Astrocyte of the spinal cord (primary cell): ENCODE results near the gene C2orf68.

Experiments used
- DNase-seq: peaks from one replicate; pipeline ENCODE4 v3.0.0; 2011; ENCODE audit warnings: low read depth, low spot score
- H3K4me3 ChIP-seq: 2 replicates; pipeline ENCODE4 v1.5.1; 2011; ENCODE audit warnings: low read depth, mild to moderate bottlenecking, low read length, moderate library complexity
- CTCF ChIP-seq: IDR thresholded peaks from 2 replicates; pipeline ENCODE4 v1.5.1; 2012; ENCODE audit warnings: low read depth, mild to moderate bottlenecking, low read length, inconsistent platforms
- in situ Hi-C: cut with HindIII; loops from 2 replicates; pipeline ENCODE4 v1.10.0; 2017; ENCODE audit warnings: low sequenced_read_pairs

The C2orf68 gene

GRCh38 chr2:85600235-85600575 is 11.7 kb downstream of the C2orf68 start:
- DNase-seq, result no peak
- in situ Hi-C loops, result no loop called here
- no peak for TF ChIP-seq CTCF
- H3K4me3 ChIP-seq, result no peak overlapping the region

DNA sequence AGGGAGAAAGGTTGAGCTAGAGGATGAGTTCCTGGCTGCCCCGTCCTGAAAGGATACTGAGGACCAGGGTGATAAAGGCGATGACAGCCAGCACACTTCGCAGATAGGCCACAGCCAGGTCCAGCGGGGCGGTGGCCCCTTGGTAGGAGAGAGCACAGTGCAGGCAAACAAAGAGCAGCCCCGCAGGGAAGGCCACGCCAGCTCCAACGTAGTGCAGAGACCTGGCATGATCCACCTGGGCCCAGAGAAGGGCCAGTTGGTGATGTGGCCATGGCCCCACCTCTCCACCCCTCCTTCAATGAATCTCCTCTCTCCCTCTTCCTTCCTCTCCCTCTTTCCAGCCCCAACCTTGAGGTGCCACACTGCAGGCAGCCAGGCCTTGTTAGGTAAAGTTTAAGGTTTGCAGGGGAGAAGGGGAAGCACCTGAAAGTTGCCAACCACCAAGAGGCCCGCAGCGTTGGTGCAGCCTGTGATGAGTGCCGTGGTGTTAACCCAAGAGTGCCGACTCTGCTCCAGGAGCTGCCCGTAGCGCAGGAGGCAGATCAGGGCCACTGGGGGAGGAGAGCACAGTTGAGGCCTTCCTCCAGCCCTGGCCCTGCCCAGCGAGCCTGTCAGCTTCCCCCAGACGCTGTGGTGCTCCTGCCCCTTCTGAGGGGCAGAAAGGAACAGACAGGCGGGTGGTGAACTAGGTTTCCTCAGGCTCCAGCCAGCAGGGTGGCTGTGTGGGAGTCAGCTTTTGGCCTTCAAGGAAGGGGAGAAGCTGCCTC is 12.2 kb downstream of the C2orf68 start:
- no peak overlapping the region for H3K4me3 ChIP-seq
- DNase-seq, result no peak
- in situ Hi-C loops, result no loop called here
- TF ChIP-seq CTCF, result no peak

- DNase-seq, result no peak
- no peak for TF ChIP-seq CTCF
- H3K4me3 ChIP-seq, result no peak overlapping the region
- in situ Hi-C loops, result no loop called here
Measured at GRCh38 chr2:85598594-85599340, 13.1 kb downstream of the C2orf68 start.

- in situ Hi-C loops, result no loop called here
- DNase-seq, result no peak
- no peak overlapping the region for H3K4me3 ChIP-seq
- no peak for TF ChIP-seq CTCF
Measured at GRCh38 chr2:85597241-85597640, 14.6 kb downstream of the C2orf68 start.

- peak overlapping the region; percentile 98 for H3K4me3 ChIP-seq
- DNase-seq, result no peak
- in situ Hi-C loops, result no loop called here
- TF ChIP-seq CTCF, result no peak
Measured at GRCh38 chr2:85596486-85597143, 15.3 kb downstream of the C2orf68 start.

GRCh38 chr2:85596026-85596333 is 15.9 kb downstream of the C2orf68 start:
- in situ Hi-C loops, result no loop called here
- DNase-seq, result no peak
- peak overlapping the region; percentile 98 for H3K4me3 ChIP-seq
- TF ChIP-seq CTCF, result no peak
